ENCODE data around the gene MX1.

DNA sequence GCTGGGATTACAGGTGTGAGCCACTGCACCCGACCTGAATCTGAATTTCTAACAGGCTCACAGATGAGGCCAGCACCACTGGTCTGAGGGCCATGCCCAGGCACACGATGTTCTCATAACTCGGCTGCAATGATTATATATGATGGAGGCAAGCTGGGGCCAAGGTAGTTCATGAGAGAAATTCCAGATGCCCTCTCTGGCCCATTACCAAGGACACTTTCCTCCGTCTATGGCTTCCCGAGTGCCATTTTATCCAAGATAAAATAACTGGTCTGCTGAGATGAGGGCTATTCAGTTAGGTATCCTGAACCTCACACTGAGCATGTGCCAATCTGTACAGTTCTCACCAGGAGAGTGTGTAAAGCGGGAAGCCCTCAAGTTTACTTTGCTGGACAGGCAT lies 65.4 kb downstream of the MX1 start:
- TF ChIP-seq, protein P1, sequence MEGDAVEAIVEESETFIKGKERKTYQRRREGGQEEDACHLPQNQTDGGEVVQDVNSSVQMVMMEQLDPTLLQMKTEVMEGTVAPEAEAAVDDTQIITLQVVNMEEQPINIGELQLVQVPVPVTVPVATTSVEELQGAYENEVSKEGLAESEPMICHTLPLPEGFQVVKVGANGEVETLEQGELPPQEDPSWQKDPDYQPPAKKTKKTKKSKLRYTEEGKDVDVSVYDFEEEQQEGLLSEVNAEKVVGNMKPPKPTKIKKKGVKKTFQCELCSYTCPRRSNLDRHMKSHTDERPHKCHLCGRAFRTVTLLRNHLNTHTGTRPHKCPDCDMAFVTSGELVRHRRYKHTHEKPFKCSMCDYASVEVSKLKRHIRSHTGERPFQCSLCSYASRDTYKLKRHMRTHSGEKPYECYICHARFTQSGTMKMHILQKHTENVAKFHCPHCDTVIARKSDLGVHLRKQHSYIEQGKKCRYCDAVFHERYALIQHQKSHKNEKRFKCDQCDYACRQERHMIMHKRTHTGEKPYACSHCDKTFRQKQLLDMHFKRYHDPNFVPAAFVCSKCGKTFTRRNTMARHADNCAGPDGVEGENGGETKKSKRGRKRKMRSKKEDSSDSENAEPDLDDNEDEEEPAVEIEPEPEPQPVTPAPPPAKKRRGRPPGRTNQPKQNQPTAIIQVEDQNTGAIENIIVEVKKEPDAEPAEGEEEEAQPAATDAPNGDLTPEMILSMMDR (IDR thresholded peaks at IDR 0.05; ENCODE audit: poor library complexity, severe bottlenecking) = no peak
- TF ChIP-seq TAF1 (IDR thresholded peaks at IDR 0.05; ENCODE audit: low read depth) (no peak), EZH2 (IDR thresholded peaks at IDR 0.05; ENCODE audit: borderline replicate concordance, insufficient read depth, low read length, poor library complexity, severe bottlenecking) (no peak), RAD21 (conservative IDR thresholded peaks at IDR 0.05) (no peak), POLR2AphosphoS5 (IDR thresholded peaks at IDR 0.05) (no peak), EP300 (conservative IDR thresholded peaks at IDR 0.05; ENCODE audit: poor library complexity, severe bottlenecking) (no peak), SMC3 (conservative IDR thresholded peaks at IDR 0.05; ENCODE audit: poor library complexity) (no peak)
